GM18909 (cell line): Measurements from ENCODE around the gene ABLIM1.

ENCODE experiments used
- ATAC-seq: cut with Tn5 transposase; IDR thresholded peaks from one replicate; pipeline ENCODE4 v1.9.1; 2021; ENCODE audit warnings: mild to moderate bottlenecking; ENCODE audit not compliant: unreplicated experiment, poor library complexity

The ABLIM1 gene

GRCh38 chr10:114553436-114553835 is 104.6 kb downstream of the ABLIM1 start:
- ATAC-seq = no peak

DNA sequence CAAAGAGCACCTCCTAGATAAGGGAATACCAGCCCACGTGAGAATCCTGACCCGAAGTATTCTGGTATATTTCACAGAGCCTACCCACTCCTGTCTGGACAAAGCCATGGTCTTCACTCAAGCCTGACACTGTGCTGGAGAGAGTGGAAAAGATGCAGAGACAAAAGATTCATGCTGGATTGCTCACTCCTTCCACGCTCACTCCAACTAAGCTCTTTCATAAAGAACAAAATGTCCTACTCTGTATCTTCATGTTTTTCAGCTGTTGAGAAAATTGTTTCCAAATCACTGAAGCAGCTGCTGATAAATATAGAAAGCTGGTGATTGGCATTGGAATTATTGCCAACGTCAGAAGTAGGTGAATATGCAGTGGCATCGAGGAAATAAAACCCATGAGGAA is 106.0 kb downstream of the ABLIM1 start:
- no peak for ATAC-seq

DNA sequence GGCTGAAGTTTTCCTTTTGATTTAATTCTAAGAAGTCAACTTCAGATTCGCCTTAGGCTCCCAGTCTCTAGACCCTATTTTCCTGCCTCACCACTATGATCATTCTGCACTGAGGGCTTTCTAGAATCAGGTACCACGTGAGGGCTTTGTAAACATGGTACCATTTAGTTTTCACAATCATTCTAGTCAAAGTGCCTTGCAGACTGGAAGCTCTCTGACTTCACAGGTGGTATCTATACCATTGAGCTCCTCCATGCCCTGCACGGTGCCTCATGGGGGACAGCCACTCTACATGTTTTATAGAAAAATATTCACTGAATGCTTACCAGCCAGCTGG is 106.5 kb downstream of the ABLIM1 start:
- ATAC-seq = no peak

DNA sequence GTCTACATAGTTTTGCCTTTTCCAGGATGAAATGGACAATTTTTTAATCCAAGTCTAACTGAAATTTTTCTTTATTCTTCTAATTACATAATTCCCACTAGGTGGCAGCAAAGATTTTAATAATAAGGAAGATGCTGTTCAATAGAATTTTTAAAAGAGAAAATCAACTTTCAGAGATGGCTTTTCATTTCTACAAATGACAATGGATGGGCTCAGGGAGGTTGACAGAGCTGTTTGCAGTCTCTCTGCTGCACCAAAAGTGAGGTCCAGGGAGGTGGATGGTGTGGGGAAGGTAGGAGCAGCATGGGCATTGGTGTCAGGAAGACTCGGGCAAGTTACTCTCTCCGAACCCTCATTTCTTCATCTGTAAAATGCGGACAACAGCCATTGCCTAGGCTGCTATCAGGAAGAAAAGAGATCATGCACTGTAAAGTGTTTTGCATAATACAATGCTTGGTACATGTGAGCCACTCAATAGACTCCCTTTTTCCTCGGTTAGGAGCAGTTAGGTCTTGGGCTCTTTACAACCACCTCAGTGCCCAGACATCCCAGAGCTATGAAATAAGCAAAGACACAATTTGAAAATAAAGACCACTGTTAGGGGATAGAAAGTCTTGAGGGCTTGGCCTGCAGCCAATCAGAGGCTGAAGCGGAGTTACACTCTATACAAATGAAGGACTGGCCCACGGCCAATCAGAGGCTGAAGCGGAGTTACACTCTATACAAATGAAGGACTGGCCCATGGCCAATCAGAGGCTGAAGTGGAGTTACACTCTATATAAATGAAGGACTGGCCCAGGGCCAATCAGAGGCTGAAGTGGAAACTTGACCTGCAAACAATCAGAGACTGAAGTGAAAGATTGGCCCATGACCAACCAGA is 107.1 kb downstream of the ABLIM1 start:
- no peak for ATAC-seq

DNA sequence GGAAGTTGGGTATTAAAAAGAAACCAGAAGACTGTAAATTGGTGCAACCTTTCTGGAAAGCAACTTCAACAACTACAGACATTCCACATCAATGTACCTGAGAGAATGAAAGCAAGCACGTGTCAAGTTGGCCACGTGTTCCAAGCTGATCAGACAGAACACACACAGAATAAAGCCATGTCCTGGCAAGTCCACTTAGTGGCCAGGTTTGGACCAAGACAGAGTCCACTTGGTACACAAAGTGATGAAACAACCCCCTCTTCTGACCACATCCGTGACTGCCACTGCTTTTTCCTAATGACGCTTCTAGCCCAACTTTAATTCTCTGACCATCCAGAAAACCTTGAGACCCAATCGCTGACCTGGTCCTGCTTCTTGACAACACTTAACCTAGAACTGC is 109.4 kb downstream of the ABLIM1 start:
- no peak for ATAC-seq

- no peak for ATAC-seq
Observed at GRCh38 chr10:114547514-114547913, 110.6 kb downstream of the ABLIM1 start.

DNA sequence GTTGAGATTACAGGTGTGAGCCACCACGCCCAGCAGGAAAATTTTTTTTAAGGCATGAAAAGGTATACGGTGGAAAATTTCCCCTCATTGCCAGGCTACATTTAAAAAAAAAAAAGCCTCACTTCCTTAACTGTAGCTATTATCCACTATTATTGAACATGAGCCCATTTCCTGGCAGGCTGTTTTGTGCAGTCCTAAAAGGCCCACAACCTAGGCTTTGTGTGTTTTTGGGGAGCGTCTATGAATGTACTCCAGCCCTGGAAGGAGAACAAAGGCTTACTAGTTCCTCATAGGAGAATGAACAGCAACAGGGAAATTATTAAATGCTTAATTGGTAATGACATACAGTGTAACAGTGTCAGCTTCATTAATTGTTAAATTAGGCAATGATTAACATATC is 111.0 kb downstream of the ABLIM1 start:
- no peak for ATAC-seq

DNA sequence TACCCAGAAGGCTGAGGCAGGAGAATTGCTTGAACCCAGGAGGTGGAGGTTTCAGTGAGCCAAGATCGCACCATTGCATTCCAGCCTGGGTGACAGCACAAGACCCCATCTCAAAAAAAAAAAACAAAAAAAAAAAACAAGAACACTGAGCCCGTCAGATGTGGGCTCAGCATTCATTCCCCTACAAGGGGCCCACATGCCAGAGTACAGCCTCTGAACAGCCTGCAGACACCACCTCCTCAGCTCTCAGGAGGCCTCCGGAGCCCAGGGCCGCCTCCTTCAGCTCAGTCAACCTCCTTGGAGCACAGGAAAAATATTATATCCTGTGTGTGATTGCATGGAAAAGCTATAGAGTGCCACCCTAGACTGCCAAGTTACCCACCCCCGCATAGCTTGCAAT is 112.3 kb downstream of the ABLIM1 start:
- ATAC-seq = no peak

DNA sequence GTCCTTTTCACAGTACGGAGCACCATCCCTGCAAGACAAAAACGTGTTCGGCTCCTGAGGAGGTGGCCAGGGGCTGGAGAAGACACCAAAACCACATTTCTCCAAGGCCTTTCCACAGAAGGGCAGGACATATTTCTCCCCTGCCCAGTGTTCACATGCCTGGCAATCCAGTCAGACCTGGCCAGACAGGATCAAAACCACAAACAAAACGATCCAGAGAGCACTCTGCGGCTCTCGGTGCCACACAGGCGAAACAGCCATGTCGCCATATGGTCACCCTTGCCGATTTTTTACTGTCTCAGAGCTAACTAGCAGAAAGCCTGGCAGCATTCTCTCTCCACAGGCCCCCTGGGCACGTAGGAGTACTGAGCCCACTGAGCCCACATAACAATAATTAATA is 113.0 kb downstream of the ABLIM1 start:
- ATAC-seq = no peak

- peak; percentile 96 for ATAC-seq
Observed at GRCh38 chr10:114544045-114544659, 113.9 kb downstream of the ABLIM1 start.

- no peak for ATAC-seq
Observed at GRCh38 chr10:114543456-114543855, 114.6 kb downstream of the ABLIM1 start.

GRCh38 chr10:114542373-114542772 is 115.7 kb downstream of the ABLIM1 start:
- no peak for ATAC-seq

- ATAC-seq = no peak
Observed at GRCh38 chr10:114541797-114542160, 116.3 kb downstream of the ABLIM1 start.

GRCh38 chr10:114541081-114541796 is 116.8 kb downstream of the ABLIM1 start:
- peak; percentile 37 for ATAC-seq

DNA sequence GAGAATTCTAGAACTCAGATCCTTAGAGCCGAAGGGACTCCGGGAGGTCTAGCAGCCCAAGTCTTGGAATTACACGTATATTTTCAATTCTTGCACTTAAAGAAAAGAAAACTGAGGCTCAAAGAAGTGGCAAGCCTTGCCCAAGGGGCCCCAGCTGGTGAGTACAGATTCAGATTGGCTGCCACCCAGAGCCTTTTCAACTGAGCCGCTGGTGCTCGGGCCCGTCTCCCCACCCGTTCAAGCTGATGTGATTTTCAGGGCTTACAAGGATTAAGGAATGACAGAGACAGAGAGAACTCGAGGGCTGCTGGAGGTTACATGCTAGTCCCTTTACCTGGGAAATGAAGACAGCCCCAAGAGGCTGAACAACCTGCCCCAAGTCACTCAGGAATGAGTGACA is 117.8 kb downstream of the ABLIM1 start:
- ATAC-seq = no peak

GRCh38 chr10:114539623-114540022 is 118.5 kb downstream of the ABLIM1 start:
- ATAC-seq = no peak

GRCh38 chr10:114538181-114538906 is 119.7 kb downstream of the ABLIM1 start:
- ATAC-seq = peak; percentile 34

DNA sequence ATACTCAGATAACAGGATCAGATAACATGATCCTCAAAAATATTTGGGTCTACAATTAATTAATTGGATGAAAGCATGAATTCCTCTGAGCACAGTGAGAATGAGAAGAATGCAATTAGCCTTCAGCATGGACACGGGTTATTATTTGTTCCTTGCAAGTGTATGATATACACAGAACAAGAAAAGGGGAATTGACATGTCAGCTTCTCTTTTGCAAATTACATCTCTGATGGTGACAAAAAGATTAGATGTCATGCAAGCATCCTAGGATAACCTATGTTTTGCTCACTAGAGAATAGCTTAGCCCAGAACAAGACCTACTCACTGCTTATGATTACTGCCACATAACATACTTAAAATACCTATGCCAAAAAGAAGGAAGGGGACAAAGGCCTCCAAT is 120.3 kb downstream of the ABLIM1 start:
- no peak for ATAC-seq

DNA sequence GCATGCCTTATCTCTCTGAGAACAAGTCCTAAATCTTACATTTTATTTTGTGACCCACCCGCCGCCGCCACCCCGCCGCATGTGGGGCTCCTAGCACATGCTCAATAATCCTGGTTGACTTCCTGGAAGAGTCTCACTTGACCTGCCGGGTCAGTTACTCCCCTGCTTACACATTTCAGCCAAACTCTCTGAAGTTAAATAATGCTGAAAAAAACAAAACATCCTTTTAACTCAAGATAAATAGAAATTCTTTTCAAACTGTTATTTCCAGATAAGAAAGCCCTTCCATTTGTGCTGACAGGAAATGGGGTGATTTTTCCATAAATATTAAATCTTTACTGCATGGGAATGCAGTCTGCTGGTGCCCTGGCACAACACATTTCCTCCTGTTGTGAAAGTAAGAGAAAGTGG is 123.5 kb downstream of the ABLIM1 start:
- ATAC-seq = no peak

DNA sequence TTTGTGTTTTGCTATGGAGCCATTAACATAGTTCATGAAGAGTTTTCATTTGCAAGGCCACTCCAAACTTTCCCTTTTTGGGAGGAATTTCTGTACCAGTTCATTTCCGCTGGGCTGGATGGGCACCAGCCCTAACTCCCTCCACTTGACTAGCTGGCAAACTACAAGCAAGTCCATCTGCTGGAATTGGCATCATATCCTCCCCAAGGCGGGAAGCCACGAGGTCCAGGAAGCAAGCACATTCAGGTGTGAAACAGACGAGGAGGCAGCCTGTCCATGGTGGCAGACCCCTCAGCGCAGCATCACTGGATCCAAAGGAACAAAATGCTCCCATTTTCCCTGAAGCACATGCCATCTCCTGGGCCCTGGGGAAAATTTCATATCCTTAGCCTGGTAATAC is 125.8 kb downstream of the ABLIM1 start:
- ATAC-seq = no peak
